NB4 (cell line): ENCODE results near the gene TNFRSF8.

Experiments
- DNase-seq: peaks from one replicate; pipeline ENCODE4 v3.0.0; 2010; ENCODE audit warnings: low read depth
- H3K4me3 ChIP-seq: one replicate; pipeline ENCODE4 v1.5.1; 2011; ENCODE audit warnings: mild to moderate bottlenecking, low read depth, low read length, moderate library complexity
- MYC ChIP-seq: IDR thresholded peaks from 2 replicates; pipeline ENCODE4 v1.6.1; 2011; ENCODE audit warnings: low read depth, low read length
- POLR2A ChIP-seq: IDR thresholded peaks from 2 replicates; pipeline ENCODE4 v1.6.1; 2011; ENCODE audit warnings: mild to moderate bottlenecking; ENCODE audit not compliant: insufficient read length; ENCODE audit errors: extremely low read depth
- TF ChIP-seq, protein P1 (sequence below): IDR thresholded peaks from one replicate; pipeline ENCODE4 v1.5.1; 2012; ENCODE audit warnings: low read depth, low read length
- TF ChIP-seq, protein P2 (sequence below): IDR thresholded peaks from 2 replicates; pipeline ENCODE4 v1.6.1; 2011; ENCODE audit warnings: low read depth, low read length

Gene TNFRSF8

DNA sequence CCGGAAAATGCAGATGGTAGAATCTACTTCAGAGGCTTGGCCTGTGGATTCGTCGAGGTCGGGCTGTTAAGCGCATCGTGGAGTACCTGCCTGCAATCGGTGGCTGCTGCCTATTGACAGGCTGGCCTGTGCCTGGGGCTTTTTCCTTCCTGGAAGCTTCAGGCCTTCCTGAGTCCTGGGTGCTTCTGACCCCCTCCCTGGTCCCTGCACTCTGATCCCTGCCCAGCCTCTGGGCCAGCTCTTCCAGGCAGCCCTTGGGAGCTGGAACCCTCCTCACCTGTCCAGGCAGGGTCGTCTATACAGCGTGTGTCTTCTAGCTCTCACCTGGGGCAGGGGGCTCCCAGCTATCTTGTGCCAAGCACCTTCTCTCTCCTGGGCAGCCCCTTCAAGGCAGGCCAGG is 63.7 kb downstream of the TNFRSF8 start:
- TF ChIP-seq MYC (no peak), POLR2A (no peak)
- TF ChIP-seq, protein P1, sequence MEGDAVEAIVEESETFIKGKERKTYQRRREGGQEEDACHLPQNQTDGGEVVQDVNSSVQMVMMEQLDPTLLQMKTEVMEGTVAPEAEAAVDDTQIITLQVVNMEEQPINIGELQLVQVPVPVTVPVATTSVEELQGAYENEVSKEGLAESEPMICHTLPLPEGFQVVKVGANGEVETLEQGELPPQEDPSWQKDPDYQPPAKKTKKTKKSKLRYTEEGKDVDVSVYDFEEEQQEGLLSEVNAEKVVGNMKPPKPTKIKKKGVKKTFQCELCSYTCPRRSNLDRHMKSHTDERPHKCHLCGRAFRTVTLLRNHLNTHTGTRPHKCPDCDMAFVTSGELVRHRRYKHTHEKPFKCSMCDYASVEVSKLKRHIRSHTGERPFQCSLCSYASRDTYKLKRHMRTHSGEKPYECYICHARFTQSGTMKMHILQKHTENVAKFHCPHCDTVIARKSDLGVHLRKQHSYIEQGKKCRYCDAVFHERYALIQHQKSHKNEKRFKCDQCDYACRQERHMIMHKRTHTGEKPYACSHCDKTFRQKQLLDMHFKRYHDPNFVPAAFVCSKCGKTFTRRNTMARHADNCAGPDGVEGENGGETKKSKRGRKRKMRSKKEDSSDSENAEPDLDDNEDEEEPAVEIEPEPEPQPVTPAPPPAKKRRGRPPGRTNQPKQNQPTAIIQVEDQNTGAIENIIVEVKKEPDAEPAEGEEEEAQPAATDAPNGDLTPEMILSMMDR = no peak
- TF ChIP-seq, protein P2, sequence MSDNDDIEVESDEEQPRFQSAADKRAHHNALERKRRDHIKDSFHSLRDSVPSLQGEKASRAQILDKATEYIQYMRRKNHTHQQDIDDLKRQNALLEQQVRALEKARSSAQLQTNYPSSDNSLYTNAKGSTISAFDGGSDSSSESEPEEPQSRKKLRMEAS = no peak

DNA sequence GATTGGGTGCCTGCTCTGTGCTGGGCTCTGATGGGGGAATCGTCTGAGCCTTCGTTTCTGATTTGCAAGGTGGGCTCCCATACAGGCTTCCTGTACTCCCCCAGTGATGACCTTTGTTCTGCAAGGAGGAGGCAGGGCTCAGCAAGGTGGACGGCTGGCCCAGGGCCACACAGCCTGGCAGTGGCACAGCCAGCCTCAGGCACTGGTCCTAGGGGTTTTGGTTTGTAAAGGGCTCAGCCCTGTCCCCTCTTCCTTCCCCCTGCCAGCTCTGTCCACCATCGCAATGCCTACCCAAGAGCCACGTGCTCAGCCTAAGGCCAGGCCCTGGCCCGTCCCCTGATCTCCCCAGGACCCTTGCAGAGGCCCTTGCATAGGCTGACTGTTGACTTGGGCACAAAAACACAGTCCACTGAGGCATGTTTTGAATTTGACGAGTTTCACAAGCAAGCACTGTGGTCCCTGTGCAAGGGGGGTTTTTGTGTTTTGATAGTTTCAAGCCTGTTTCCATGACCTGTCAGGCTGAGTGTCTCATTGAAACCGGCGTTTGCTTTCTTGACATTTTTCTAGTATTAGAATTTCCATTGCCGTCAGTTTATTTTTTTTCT is 64.2 kb downstream of the TNFRSF8 start:
- TF ChIP-seq, protein P2 = no peak
- TF ChIP-seq POLR2A = no peak
- TF ChIP-seq, protein P1 = no peak
- TF ChIP-seq MYC = no peak
- no peak for DNase-seq

More for the DNA sequence above, 63.7 kb downstream of the TNFRSF8 start:
- no peak for DNase-seq
- no peak overlapping the region for H3K4me3 ChIP-seq

DNA sequence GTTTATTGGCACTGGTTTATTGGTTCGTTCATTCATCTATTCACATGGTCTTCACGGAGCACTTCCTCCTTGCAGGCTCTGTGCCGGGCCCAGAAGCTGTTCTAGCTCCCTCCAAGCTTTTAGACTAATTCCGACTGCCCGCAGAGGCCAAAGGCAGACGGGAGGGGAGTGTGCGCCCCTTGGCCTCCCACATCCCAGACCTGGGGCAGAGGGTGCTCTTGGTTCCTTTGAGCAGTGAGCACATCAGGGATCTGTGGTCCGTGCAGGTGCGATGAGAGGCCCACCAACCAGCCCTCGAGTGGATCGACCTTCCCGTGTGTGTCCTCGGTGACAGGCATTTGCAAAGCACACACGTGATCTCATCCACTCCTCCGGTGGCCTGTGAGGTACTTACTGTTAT is 65.0 kb downstream of the TNFRSF8 start:
- DNase-seq = no peak
- H3K4me3 ChIP-seq = no peak overlapping the region
- TF ChIP-seq, protein P2 = no peak
- TF ChIP-seq, protein P1 = no peak
- no peak for TF ChIP-seq MYC
- TF ChIP-seq POLR2A = no peak

More for the DNA sequence above, 64.2 kb downstream of the TNFRSF8 start:
- no peak overlapping the region for H3K4me3 ChIP-seq

DNA sequence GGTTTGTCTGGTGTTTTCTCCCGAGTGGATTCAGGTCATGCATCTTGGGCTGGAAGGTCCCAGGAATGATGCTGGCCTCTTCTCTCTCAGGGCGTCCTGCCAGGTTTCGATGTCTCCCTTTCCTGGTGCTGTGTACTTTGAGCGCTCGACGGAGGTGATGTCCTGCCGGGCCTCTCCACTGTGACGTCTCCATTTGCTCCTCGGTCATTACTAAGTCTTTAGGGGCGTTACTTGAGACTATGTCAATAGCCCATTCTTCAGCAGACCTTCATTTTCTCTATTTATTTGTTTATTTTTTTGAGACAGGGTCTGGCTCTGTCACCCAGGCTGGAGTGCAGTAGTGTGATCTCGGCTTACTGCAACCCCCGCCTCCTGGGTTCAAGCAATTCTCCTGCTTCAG is 66.5 kb downstream of the TNFRSF8 start:
- DNase-seq = no peak
- TF ChIP-seq POLR2A (no peak), MYC (no peak)
- TF ChIP-seq, protein P1 = no peak
- TF ChIP-seq, protein P2 = no peak
- no peak overlapping the region for H3K4me3 ChIP-seq

DNA sequence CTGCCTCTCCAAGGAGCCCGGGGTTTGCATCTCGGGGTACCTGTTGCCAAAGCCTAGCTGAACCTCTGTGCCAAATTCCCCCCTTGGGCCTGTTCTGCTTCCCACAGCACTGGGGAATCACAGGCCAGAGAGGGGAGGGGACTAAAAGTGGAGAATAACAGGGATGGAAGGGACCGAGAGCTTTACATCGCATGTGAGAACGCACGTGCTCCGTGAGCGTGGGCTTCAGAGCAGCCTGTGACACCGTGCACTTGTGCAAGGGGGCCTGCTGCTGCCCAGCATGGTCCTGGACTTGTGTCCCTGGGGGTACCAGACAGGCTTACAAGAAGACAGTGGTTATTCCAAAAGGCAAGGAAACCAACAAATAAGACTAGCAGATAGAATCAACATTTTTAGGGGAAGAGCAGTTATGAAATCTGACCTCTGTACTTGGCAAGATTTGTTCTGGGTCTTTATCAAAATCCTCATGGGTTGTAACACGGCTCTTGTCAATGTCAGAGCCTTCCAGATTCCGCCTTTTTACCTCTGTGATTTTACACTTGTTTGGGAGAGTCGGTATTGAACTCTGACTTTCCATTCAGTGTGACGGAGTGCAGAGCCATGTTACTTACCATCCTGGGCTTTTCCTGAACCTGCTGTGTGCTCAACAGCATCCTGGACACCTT is 67.5 kb downstream of the TNFRSF8 start:
- H3K4me3 ChIP-seq = no peak overlapping the region
- DNase-seq = no peak
- TF ChIP-seq, protein P1 = no peak
- TF ChIP-seq MYC = no peak
